Globus pallidus (tissue), 1 donor: Measurements from ENCODE around the gene ZMAT5.

Experiments
- DNase-seq: peaks from one replicate; pipeline ENCODE4 v3.0.0-alpha.2; 2015; ENCODE audit warnings: low spot score

The ZMAT5 gene

GRCh38 chr22:29729161-29729560 is 37.6 kb downstream of the ZMAT5 start:
- DNase-seq, result no peak

DNA sequence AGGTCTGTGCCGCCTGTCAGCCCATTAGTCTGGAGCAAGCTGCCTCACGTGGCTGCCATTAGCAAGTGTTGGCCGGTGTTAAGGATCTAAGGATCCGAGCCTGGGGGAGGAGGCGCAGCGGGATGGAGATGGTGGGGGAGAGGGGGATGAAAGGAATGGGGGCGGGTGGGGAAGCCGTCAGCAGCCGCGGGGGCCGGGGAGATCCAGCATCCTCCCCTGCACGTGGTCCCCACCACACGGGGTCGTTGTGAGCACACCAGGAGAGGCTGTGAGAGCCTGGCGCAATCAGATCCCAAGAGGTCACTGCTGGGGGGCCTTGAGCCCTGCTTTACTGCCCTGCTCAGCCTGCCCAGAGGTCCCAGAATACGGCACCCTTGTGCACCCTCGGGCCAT is 39.7 kb downstream of the ZMAT5 start:
- DNase-seq, result no peak

- no peak for DNase-seq
These were observed 40.2 kb downstream of the ZMAT5 start for GRCh38 chr22:29726512-29727130.

DNA sequence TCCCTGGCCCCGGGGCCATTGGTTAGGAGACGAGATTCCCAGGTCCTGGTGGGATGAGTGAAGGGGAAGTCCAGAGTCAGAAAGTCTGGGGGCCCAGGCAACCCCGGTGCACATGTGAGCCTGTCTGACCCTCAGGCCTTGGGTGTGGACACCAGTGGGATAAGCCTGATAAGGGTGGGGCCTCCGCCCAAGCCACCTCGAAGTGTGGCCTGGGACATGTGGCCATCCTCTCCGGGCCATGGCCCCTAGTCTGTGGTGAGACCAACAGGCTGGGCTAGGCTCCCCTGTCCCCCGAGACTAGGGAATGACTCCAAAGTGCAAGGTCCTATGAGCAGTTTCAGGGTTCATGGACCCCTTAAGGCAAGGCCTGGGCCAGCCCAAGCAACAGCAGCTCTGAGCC is 40.7 kb downstream of the ZMAT5 start:
- DNase-seq, result no peak

DNA sequence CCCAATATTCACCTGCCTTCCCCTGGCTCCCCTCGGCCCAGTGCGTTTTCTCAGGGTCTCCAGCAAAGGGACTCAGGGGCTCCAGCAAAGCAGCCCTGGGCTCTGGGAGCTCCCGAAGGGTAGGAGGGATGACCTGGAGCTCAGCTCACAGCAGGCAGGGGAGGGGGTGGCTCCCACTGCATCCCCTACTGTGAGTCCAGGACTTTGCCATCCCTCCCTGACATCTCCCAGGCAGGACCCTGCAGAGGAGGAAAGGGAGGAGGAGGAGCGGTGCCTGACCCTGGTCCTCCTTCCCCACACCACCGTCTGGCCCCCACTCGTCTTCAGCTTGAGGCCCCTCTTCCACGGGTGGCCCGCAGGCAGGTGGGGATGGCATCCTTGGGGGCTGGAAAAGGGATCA is 42.0 kb downstream of the ZMAT5 start:
- DNase-seq, result no peak

DNA sequence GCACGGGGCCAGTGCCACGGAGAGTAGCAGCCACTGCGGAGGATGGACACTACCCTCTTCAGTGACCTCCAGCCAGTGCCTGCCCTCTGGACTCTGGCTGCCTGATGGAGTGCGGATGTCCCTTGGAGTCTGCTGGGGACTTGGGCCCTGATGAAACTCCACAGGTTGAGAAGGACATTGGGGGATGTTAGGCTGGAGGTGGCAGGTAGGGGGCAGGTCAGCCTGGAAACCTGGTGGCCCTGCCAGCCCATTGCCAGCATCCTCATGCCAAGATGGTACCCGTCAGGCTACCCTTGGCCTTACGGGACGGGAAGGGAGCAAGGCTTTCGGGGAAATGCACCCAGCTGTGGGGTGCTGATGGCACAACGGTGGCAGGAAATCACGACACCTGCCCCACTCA is 43.0 kb downstream of the ZMAT5 start:
- no peak for DNase-seq

- no peak for DNase-seq
These were observed 44.2 kb downstream of the ZMAT5 start for GRCh38 chr22:29722587-29722986.

- no peak for DNase-seq
These were observed 44.7 kb downstream of the ZMAT5 start for GRCh38 chr22:29722151-29722550.

DNA sequence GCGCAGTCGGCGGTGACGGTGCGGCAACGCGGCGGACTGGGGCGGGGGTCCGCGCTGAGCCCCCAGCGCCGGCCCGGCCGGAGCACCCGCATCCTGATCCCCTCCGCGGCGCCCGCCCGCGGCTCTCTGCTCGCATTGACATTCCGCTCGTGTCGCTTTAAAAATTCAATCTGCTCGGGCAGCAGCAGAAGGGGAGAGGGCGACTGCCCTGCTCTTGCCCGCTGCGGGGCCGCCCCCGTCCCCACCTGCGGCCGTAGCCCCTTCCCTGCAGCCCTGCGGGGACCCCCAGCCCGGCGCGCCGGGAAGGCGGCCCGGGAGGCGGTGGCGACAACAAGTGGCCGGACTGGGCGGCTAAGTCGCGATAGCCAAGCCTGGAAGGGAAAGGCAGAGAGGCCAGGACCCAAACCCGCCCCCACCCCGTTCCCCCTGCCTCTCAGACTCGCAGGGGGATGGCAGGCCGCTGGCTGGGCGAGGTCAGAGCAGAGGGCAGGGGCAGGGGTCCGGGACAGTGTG is 45.9 kb downstream of the ZMAT5 start:
- no peak for DNase-seq

- no peak for DNase-seq
These were observed 46.7 kb downstream of the ZMAT5 start, which contains the start of gene CABP7 for GRCh38 chr22:29719899-29720645. Gene CABP7, plus strand, starts transcription at chr22:29720003. Its CDS starts 422 bp downstream, at chr22:29720425.

GRCh38 chr22:29718949-29719898 is 47.6 kb downstream of the ZMAT5 start:
- no peak for DNase-seq

DNA sequence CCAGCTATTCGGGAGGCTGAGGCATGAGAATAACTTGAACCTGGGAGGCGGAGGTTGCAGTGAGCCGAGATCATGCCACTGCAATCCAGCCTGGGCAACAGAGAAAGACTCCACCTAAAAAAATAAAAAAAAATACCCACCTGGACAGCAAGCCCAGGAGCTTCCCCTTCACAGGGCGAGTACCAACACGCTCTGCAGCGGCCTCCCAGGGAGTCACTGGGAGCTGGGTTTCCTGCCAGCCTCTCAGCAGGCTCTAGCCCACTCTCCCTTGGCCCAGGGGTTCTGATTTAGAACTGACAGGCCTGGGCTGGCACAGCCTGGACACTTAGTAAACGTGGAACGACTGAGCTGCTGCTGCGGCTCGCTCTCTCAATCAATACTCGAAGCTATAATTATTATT is 49.0 kb downstream of the ZMAT5 start:
- DNase-seq, result no peak

DNA sequence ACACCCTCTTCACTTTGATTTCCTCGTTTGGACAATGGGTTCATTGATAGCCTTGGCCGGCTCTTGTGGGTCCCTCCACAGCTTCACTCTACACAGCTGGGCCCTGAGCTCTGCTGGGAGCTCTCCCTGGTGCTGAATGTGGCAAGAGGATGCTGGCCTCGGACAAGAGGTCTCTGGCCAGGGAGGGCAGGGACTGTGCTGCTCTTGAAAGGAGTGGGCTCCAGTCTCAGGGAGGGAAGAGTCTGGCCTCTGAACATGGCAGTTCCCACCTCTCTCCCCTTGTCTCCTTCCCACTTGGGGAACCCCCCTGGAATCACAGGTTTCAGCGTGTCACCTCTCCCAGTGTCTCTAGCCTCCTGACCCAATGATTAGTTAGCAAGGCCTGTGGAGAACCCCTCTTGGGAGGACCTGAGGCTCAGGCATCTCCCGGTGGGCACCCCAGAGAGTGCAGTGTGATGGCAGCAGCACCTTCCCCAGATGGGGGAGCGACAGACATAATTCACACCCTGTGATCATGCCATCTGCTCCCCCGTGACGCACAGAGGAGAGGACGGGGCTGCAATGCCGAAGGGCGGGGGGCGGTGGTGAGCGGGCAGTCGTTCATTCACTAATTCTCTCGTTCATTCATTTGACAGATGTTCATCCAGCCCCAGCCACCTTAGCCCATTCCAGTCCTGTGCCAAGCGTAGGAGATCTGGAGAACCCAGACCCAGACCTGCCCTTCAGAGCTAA is 49.8 kb downstream of the ZMAT5 start:
- peak; percentile 92 for DNase-seq

GRCh38 chr22:29715705-29716104 is 51.1 kb downstream of the ZMAT5 start:
- DNase-seq, result no peak

GRCh38 chr22:29715240-29715639 is 51.6 kb downstream of the ZMAT5 start:
- no peak for DNase-seq

DNA sequence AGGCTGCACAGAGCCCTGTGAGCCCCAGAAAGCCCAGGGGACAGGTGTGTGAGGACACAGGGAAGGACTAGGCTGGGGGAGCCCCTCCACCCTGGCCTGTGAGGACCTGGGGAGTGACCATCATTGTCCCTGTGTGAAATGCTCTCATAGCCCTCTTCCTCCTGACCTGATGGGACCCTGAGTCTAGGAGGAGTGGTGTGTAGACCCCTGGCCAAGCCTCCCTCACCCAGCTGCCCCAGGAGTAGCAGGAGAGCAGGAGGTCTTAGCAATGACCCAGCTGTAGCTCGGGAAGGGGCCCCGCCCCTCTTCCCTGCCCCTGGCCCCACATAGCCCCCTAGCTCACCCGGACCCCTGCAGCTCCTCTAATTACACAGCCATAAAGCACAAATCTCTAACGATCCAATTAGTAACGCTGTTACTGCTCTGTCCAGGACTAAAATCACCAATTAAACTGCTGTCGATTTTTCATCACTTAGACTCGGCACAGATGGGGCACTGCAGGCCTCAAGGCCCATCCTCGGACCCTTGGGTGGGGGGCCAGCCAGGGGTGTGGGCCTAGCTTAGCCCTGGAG is 53.6 kb downstream of the ZMAT5 start:
- DNase-seq, result no peak

GRCh38 chr22:29712119-29712518 is 54.7 kb downstream of the ZMAT5 start:
- no peak for DNase-seq

DNA sequence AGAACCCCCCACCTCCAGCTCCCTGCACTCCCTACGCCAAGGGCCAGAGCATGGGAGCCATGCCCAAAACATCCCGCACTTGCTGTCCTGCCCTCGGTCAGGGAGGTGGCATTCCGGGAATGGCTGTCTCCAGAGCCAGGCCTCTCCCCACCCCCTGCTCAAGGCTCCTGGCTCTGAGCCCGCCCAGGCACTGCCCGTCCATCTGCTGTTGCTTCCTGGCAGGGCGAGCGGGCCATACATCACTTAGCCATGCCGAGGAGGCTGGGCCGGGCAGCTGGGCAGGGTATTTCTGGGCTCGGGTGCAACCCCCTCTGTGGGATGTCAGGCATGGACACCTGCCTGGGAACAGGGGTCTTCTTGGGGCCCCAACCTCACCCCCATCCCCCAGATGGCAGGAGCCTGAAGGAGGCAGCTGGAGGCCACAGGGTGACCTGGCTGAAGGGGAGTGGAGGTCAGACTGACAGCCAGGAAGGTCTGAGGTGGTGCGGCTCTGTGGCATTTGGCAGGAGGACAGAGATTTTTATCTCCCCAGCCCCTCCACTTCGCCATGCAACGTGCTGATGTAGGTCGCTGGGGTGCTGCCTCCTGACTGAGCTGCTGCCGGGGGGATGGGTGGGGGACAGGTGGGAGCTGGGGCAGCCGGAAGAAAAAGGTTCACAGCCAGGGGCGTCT is 55.7 kb downstream of the ZMAT5 start:
- DNase-seq, result no peak

DNA sequence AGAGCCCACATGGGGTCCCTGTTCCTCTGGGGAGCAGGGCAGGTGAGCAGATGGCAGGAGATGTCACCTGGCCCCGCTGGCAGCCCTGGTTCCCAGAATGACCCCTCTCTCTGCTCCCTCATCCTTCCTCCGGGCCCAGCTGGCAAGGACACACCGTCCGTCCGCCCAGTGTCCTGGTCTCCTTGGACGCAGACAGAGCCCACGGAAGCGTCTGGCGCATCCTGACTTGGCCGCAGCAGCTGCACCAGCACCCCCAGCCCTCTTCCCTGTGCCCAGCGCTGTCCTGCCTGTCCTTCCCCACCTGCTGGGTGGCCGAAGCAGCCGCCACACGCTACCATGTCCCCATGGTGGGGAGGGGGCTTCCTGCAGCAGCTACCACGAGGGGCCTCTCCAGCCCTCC is 56.6 kb downstream of the ZMAT5 start:
- DNase-seq, result no peak

DNA sequence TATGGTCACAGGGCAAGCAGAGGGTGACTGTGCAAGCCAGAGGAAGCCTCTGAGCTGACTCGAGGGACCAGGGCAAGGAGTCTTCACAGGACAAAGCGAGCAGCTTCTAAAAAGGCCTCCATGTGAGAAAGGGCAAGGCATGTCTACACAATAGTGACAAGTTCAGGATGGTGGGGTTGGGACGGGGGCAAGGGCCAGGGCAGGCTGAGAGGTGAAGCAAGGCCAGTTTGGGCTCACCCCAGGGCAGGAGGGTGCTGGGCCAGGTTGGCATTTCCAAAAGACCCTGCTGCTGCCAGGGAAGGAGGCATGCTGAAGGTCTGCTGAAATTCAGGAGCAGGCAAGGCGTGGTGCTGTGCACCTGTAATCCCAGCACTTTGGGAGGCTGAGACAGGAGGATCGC is 59.3 kb downstream of the ZMAT5 start:
- DNase-seq, result no peak

GRCh38 chr22:29707010-29707409 is 59.8 kb downstream of the ZMAT5 start:
- no peak for DNase-seq
